ENCODE results near the gene IRF8.

DNA sequence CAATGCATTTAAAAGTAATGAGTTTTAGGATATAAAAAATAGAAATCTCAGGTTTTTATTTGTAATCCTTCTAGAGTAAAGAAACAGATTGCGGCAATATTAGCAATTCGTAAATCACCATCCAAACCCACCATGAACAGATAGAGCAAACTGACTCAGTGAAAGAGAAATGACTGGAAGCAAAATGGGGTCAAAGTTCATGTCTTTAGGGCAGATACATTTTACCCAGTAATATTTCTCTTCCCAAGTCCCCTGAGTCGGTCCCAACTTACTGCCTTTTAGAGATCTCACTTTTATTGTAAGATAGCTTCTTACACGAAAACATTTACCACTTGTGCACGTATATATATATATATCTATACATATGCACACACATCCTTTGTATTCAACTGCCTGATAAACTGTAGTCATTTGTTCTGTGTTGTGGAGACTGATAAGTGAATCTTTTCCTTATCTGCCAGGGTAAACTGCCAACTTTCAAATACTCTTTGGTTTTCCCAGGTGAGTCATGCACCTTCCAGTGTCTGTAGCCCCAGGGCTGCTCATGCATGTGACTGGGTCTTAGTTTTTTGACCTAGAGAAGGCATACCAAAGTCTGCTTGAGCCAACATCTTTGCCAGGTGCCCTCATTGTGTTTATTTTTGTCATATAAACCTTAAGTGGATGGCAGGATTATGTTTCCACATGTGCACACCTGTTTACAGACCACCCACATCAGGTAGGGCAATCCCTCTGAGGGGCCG lies 7.8 kb upstream of the IRF8 start:
- TF ChIP-seq TSC22D2 (CRISPR knock-in tag; IDR thresholded peaks at IDR 0.05; ENCODE audit: borderline replicate concordance) (no peak), EZH2 (conservative IDR thresholded peaks at IDR 0.05; ENCODE audit: low read depth, low read length) (no peak), KLF15 (CRISPR knock-in tag; IDR thresholded peaks at IDR 0.05; ENCODE audit: borderline replicate concordance) (no peak), AGO2 (optimal IDR thresholded peaks at IDR 0.05; ENCODE audit: low read depth, low read length) (no peak), ARID3A (IDR thresholded peaks at IDR 0.05; ENCODE audit: low read depth, low read length) (no peak)
- TF ChIP-seq, protein P1, sequence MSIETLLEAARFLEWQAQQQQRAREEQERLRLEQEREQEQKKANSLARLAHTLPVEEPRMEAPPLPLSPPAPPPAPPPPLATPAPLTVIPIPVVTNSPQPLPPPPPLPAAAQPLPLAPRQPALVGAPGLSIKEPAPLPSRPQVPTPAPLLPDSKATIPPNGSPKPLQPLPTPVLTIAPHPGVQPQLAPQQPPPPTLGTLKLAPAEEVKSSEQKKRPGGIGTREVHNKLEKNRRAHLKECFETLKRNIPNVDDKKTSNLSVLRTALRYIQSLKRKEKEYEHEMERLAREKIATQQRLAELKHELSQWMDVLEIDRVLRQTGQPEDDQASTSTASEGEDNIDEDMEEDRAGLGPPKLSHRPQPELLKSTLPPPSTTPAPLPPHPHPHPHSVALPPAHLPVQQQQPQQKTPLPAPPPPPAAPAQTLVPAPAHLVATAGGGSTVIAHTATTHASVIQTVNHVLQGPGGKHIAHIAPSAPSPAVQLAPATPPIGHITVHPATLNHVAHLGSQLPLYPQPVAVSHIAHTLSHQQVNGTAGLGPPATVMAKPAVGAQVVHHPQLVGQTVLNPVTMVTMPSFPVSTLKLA (IDR thresholded peaks at IDR 0.05) = no peak
- TF ChIP-seq, protein P2, sequence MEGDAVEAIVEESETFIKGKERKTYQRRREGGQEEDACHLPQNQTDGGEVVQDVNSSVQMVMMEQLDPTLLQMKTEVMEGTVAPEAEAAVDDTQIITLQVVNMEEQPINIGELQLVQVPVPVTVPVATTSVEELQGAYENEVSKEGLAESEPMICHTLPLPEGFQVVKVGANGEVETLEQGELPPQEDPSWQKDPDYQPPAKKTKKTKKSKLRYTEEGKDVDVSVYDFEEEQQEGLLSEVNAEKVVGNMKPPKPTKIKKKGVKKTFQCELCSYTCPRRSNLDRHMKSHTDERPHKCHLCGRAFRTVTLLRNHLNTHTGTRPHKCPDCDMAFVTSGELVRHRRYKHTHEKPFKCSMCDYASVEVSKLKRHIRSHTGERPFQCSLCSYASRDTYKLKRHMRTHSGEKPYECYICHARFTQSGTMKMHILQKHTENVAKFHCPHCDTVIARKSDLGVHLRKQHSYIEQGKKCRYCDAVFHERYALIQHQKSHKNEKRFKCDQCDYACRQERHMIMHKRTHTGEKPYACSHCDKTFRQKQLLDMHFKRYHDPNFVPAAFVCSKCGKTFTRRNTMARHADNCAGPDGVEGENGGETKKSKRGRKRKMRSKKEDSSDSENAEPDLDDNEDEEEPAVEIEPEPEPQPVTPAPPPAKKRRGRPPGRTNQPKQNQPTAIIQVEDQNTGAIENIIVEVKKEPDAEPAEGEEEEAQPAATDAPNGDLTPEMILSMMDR (CRISPR knock-in tag; IDR thresholded peaks at IDR 0.05) = no peak

Data from HepG2 (cell line).